Erythroblast (primary cell): ENCODE results near the gene OVCH2.

Source experiments
- GATA1 ChIP-seq: IDR thresholded peaks from 2 replicates; pipeline ENCODE4 v1.6.1; 2011; ENCODE audit warnings: low read depth, mild to moderate bottlenecking, control low read depth, low read length, moderate library complexity
- POLR2A ChIP-seq: IDR thresholded peaks from 2 replicates; pipeline ENCODE4 v1.6.1; 2011; ENCODE audit warnings: mild to moderate bottlenecking, low read length

DNA sequence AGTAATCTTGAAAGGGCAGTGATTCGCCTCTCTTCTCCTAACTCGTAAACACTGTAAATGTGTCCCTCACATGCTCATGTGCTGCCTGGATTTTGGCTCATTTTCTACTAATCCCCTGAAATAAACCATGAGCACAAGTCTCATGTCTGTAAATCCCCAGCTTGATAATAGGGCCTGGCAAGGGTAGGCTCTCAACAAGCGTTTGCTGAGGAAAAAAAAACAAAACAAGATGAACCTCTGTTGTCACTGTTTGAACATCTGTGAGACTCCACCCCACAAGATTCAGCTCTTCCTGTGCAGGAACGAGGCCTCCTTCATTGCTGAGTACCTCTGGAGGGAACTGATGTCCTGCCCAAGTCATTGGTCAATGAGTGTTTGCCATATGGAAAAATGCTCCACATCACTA lies 28.5 kb downstream of the OVCH2 start:
- TF ChIP-seq POLR2A (no peak), GATA1 (no peak)
